Mesendoderm (in vitro differentiated cells): ENCODE measurements around the gene UBTD1.

Experiments used
- DNase-seq: peaks from one replicate; pipeline ENCODE4 v3.0.0; 2013
- H2AK5ac ChIP-seq: 2 replicates; pipeline ENCODE4 v1.6.1; 2013; ENCODE audit warnings: low read length, inconsistent platforms
- H2BK120ac ChIP-seq: 2 replicates; pipeline ENCODE4 v1.6.1; 2013; ENCODE audit warnings: low read depth, mild to moderate bottlenecking, low read length, moderate library complexity, mixed read lengths
- H2BK15ac ChIP-seq: replicated peaks from 2 replicates; pipeline ENCODE4 v1.6.1; 2013; ENCODE audit warnings: low read depth, mild to moderate bottlenecking, moderate library complexity
- H2BK5ac ChIP-seq: 2 replicates; pipeline ENCODE4 v1.6.1; 2013; ENCODE audit warnings: low read length, inconsistent platforms
- H3K18ac ChIP-seq: 2 replicates; pipeline ENCODE4 v1.6.1; 2013; ENCODE audit warnings: mild to moderate bottlenecking, low read length, mixed read lengths
- H3K23ac ChIP-seq: one replicate; pipeline ENCODE4 v1.6.1; 2013; ENCODE audit warnings: low read length
- H3K27ac ChIP-seq: 2 replicates; pipeline ENCODE4 v1.5.1; 2013; ENCODE audit warnings: low read depth, mild to moderate bottlenecking, inconsistent platforms, low read length, moderate library complexity
- H3K27me3 ChIP-seq: 2 replicates; pipeline ENCODE4 v1.6.1; 2013; ENCODE audit warnings: low read length, control low read depth, mild to moderate bottlenecking, inconsistent platforms; ENCODE audit not compliant: insufficient read depth, poor library complexity
- H3K36me3 ChIP-seq: 2 replicates; pipeline ENCODE4 v1.6.1; 2013; ENCODE audit warnings: low read length, inconsistent platforms; ENCODE audit not compliant: control insufficient read depth, insufficient read depth
- H3K4ac ChIP-seq: one replicate; pipeline ENCODE4 v1.6.1; 2013; ENCODE audit warnings: low read depth, mild to moderate bottlenecking, low read length, moderate library complexity
- H3K4me1 ChIP-seq: 2 replicates; pipeline ENCODE4 v1.6.1; 2013; ENCODE audit warnings: low read depth, low read length, inconsistent platforms; ENCODE audit not compliant: control insufficient read depth
- H3K4me2 ChIP-seq: 2 replicates; pipeline ENCODE4 v1.6.1; 2013; ENCODE audit warnings: low read length
- H3K4me3 ChIP-seq: 2 replicates; pipeline ENCODE4 v1.5.1; 2013; ENCODE audit warnings: mild to moderate bottlenecking, low read length
- H3K56ac ChIP-seq: one replicate; pipeline ENCODE4 v1.6.1; 2013; ENCODE audit warnings: low read length
- H3K79me1 ChIP-seq: 2 replicates; pipeline ENCODE4 v1.6.1; 2013; ENCODE audit warnings: low read length, inconsistent platforms
- H3K79me2 ChIP-seq: 2 replicates; pipeline ENCODE4 v1.6.1; 2013; ENCODE audit warnings: mild to moderate bottlenecking, low read length; ENCODE audit not compliant: control insufficient read depth, insufficient read depth
- H3K9ac ChIP-seq: 2 replicates; pipeline ENCODE4 v1.6.1; 2013; ENCODE audit warnings: low read length, inconsistent platforms
- H4K5ac ChIP-seq: one replicate; pipeline ENCODE4 v1.6.1; 2013; ENCODE audit warnings: low read length
- H4K8ac ChIP-seq: one replicate; pipeline ENCODE4 v1.6.1; 2013; ENCODE audit warnings: low read depth, mild to moderate bottlenecking, control low read depth, low read length, moderate library complexity
- WGBS: extraction: QIAGEN DNeasy Blood & Tissue Kit; methylation state at CpG from one replicate; pipeline ENCODE4 v1.1.7; 2013; ENCODE audit warnings: low lambda C conversion rate, missing lambda C conversion rate; ENCODE audit not compliant: insufficient coverage; ENCODE audit errors: extremely low coverage; 5-methylcytosine and 5-hydroxymethylcytosine counted together

UBTD1 gene

DNA sequence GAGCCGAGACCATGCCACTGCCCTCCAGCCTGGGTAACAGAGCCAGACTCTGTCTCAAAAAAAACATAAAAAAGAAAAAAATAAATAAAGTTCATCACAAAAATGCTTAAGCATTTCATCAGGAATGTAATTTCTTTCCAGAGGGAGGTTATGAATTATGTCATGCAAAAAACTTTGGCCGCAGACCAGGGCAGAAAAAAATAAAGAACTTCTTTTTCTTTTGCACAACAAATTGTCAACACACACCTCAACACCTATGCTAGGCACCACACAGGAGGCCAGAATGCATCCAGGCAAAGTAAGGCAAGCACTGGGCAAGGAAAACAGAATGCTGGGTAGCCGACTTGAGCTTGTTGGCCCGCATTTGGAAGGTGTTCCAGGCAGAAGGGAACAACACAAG lies 94.7 kb downstream of the UBTD1 start:
- no peak overlapping the region for H2BK120ac ChIP-seq
- no peak overlapping the region for H3K23ac ChIP-seq
- H3K27ac ChIP-seq: no peak overlapping the region
- no peaks in the 10 kb centered on the region for H3K27me3 ChIP-seq
- H2BK5ac ChIP-seq: no peak overlapping the region
- WGBS: no CpG with 5 or more reads among the region's 4 CpGs
- no peak overlapping the region for H3K18ac ChIP-seq
- no peaks in the 10 kb centered on the region for H3K79me1 ChIP-seq
- no peaks in the 10 kb centered on the region for H3K79me2 ChIP-seq
- H3K56ac ChIP-seq: no peak overlapping the region
- H3K4ac ChIP-seq: no peak overlapping the region
- H2AK5ac ChIP-seq: no peak overlapping the region
- no peak overlapping the region for H4K5ac ChIP-seq
- no peak overlapping the region for H3K4me2 ChIP-seq
- H4K8ac ChIP-seq: no peak overlapping the region
- H3K4me1 ChIP-seq: no peaks in the 10 kb centered on the region
- no peaks in the 10 kb centered on the region for H3K36me3 ChIP-seq
- H2BK15ac ChIP-seq: no peak overlapping the region
- no peak overlapping the region for H3K9ac ChIP-seq
- no peak overlapping the region for H3K4me3 ChIP-seq
- DNase-seq: no peak

DNA sequence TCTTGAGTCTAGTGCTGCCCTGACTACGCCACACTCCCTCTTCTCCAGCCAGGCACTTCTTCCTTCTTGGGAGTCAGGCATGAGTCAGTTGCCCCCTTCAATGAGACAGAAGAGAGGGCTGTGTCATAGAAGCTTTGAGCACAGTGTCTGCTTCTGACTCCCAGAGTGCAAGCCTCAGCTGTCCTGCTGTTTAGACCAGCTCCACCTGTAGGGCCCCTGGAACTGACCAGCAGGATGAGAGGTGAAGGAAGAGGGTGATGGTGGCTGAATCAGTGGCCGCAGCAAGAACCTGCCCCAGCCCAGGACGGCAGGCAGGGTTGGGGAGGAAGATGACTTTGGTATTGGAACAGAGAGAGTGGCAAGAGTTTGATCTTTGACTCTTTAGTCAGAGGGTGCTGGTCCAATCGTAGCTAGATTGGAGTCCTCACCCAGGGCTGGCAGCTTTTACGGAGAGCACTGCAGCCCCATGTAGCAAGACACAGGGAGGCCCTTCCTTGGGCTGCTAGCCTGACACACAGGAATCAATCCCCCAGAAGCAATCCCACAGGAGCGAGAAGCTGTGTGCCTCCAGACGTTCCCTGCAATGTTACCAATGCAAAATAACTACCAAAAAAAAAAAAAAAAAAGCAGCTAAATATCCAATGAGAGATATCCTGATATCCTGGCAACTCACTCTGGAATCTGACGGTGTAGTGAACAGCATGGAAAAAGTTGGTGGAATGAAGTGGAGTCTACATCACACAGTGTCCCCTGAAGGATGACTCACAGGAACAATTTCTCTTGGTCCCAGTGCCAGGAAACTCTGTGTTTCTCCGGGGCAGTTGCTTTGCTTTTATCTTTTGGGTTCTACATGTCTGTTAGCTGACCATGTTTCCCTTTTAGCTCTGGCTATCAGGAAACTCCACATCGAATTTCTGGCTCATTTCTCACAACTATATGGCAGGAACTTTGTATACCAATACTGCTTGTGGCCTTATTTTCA lies 97.7 kb downstream of the UBTD1 start:
- H3K23ac ChIP-seq: no peak overlapping the region
- H3K4ac ChIP-seq: no peak overlapping the region
- H3K4me2 ChIP-seq: no peak overlapping the region
- H3K56ac ChIP-seq: no peak overlapping the region
- H2AK5ac ChIP-seq: no peak overlapping the region
- no CpG with 5 or more reads among the region's 10 CpGs for WGBS
- no peaks in the 10 kb centered on the region for H3K79me2 ChIP-seq
- no peak overlapping the region for H3K4me3 ChIP-seq
- no peak overlapping the region for H3K9ac ChIP-seq
- DNase-seq: no peak
- H3K4me1 ChIP-seq: no peaks in the 10 kb centered on the region
- no peak overlapping the region for H2BK15ac ChIP-seq
- H3K18ac ChIP-seq: no peak overlapping the region
- no peak overlapping the region for H4K8ac ChIP-seq
- no peak overlapping the region for H2BK120ac ChIP-seq
- no peak overlapping the region for H2BK5ac ChIP-seq
- no peaks in the 10 kb centered on the region for H3K79me1 ChIP-seq
- H3K27ac ChIP-seq: no peak overlapping the region
- no peaks in the 10 kb centered on the region for H3K36me3 ChIP-seq
- H4K5ac ChIP-seq: no peak overlapping the region
- H3K27me3 ChIP-seq: no peaks in the 10 kb centered on the region

DNA sequence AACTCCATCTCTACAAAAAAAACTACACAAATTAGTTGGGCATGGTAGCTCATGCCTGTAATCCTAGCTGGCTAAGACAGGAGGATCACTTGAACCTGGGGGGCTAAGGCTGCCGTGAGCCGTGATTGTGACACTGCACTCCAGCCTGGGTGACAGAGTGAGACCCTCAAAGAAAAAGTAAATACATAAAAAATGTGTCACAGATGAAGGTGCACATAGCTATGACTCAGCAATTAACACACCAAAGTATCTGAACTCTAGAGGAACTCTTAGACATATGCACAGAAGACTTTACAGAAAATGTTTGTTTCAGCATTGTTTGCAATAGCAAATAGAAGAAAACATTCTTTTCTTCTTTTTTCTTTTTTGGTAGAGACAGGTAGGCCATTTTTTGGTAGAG lies 99.1 kb downstream of the UBTD1 start:
- Histone ChIP-seq H4K8ac (no peak overlapping the region), H3K4me2 (no peak overlapping the region), H2BK15ac (no peak overlapping the region), H3K27ac (no peak overlapping the region), H3K23ac (no peak overlapping the region), H2BK5ac (no peak overlapping the region), H3K79me2 (no peaks in the 10 kb centered on the region), H3K79me1 (no peaks in the 10 kb centered on the region), H3K27me3 (no peaks in the 10 kb centered on the region), H3K56ac (no peak overlapping the region), H3K18ac (no peak overlapping the region), H2AK5ac (no peak overlapping the region), H4K5ac (no peak overlapping the region), H2BK120ac (no peak overlapping the region), H3K36me3 (no peaks in the 10 kb centered on the region), H3K4ac (no peak overlapping the region), H3K9ac (no peak overlapping the region), H3K4me3 (no peak overlapping the region), H3K4me1 (no peaks in the 10 kb centered on the region)
- WGBS: no CpG with 5 or more reads among the region's 2 CpGs
- DNase-seq: no peak

DNA sequence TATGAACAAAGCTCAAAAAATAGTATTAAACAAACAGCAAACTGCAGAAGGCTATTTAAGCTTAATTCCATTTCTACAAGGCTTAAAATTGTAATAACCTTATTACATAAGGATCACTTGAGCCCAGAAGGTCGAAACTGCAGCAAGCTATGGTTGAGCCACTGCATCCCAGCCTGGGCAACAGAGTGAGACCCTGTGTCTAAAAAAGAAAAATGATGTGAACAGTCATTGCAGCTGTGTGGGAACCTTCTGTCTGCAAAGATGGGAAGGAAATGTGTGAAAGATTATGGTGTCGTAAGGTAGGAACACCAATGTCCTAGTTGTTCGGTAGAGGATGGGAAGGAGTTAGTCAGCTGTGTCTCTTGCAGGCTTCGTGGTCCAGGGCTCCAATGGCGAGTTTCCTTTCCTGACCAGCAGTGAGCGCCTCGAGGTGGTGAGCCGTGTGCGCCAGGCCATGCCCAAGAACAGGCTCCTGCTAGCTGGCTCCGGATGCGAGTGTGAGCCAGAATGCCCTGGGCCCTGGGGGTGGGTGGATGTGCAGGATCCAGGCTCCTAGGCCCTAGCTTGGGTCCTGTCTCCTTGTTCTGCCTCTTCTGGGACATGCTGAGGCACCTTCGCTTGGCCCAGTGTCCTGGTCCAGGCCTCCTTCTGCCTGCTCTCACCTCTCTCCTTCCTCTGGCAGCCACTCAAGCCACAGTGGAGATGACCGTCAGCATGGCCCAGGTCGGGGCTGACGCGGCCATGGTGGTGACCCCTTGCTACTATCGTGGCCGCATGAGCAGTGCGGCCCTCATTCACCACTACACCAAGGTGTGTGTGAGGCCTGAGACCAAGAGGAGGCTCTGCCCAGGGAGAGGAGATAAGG lies 99.9 kb downstream of the UBTD1 start:
- Histone ChIP-seq H2BK15ac (no peak overlapping the region), H4K8ac (no peak overlapping the region), H4K5ac (no peak overlapping the region), H3K27ac (no peak overlapping the region), H2BK5ac (no peak overlapping the region), H3K79me2 (no peaks in the 10 kb centered on the region), H3K36me3 (no peaks in the 10 kb centered on the region), H3K4me2 (no peak overlapping the region), H3K4ac (no peak overlapping the region), H2AK5ac (no peak overlapping the region), H2BK120ac (no peak overlapping the region), H3K9ac (no peak overlapping the region), H3K23ac (no peak overlapping the region), H3K4me3 (no peak overlapping the region), H3K4me1 (no peaks in the 10 kb centered on the region), H3K27me3 (no peaks in the 10 kb centered on the region), H3K56ac (no peak overlapping the region), H3K18ac (no peak overlapping the region), H3K79me1 (no peaks in the 10 kb centered on the region)
- no CpG with 5 or more reads among the region's 19 CpGs for WGBS
- no peak for DNase-seq

DNA sequence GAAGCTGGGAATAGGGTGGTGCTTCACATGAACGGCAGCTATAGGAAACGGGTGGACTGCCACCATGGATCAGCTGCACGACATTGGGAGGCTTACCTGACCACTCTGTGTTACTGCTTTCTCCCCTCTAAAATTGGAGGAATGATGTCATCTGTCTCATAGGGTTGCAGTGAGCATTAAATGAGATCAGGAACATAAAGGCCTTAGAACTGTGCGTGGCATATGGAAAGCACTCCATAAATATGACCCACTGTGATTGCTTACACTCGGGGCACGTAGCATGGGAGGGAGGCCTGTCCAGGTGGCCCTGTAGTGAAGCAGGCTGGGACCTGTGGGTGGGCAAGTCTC lies 100.5 kb downstream of the UBTD1 start:
- no peak for DNase-seq
- no peak overlapping the region for H2BK15ac ChIP-seq
- no peak overlapping the region for H3K56ac ChIP-seq
- H4K5ac ChIP-seq: no peak overlapping the region
- H4K8ac ChIP-seq: no peak overlapping the region
- no peaks in the 10 kb centered on the region for H3K79me2 ChIP-seq
- no peaks in the 10 kb centered on the region for H3K4me1 ChIP-seq
- no peak overlapping the region for H3K9ac ChIP-seq
- no peak overlapping the region for H2BK5ac ChIP-seq
- H3K4me2 ChIP-seq: no peak overlapping the region
- H3K23ac ChIP-seq: no peak overlapping the region
- no peaks in the 10 kb centered on the region for H3K36me3 ChIP-seq
- H3K27ac ChIP-seq: no peak overlapping the region
- no peaks in the 10 kb centered on the region for H3K79me1 ChIP-seq
- H2BK120ac ChIP-seq: no peak overlapping the region
- no peak overlapping the region for H3K18ac ChIP-seq
- WGBS: no CpG with 5 or more reads among the region's 6 CpGs
- H3K4ac ChIP-seq: no peak overlapping the region
- H2AK5ac ChIP-seq: no peak overlapping the region
- no peak overlapping the region for H3K4me3 ChIP-seq
- H3K27me3 ChIP-seq: no peaks in the 10 kb centered on the region
